C4-2B (cell line): ENCODE measurements around the gene RSPH9.
"Not testable (repeated sequence)": the region's sequence is repeated elsewhere in the genome, so short reads cannot be mapped to it uniquely, and the experiment has no call there.

ENCODE experiments used
- H3K27ac ChIP-seq: fragments of 450-650 bp; 2 replicates; pipeline ENCODE4 v1.5.1; 2017
- ZFX ChIP-seq: fragments of 450-650 bp; IDR thresholded peaks from 2 replicates; pipeline ENCODE4 v1.6.1; 2017
- TF ChIP-seq, protein P1 (sequence below): fragments of 450-650 bp; conservative IDR thresholded peaks from 2 replicates; pipeline ENCODE4 v1.5.1; 2017; ENCODE audit warnings: mild to moderate bottlenecking

Gene RSPH9

GRCh38 chr6:43629505-43630300 is 15.1 kb upstream of the RSPH9 start:
- TF ChIP-seq, protein P1, sequence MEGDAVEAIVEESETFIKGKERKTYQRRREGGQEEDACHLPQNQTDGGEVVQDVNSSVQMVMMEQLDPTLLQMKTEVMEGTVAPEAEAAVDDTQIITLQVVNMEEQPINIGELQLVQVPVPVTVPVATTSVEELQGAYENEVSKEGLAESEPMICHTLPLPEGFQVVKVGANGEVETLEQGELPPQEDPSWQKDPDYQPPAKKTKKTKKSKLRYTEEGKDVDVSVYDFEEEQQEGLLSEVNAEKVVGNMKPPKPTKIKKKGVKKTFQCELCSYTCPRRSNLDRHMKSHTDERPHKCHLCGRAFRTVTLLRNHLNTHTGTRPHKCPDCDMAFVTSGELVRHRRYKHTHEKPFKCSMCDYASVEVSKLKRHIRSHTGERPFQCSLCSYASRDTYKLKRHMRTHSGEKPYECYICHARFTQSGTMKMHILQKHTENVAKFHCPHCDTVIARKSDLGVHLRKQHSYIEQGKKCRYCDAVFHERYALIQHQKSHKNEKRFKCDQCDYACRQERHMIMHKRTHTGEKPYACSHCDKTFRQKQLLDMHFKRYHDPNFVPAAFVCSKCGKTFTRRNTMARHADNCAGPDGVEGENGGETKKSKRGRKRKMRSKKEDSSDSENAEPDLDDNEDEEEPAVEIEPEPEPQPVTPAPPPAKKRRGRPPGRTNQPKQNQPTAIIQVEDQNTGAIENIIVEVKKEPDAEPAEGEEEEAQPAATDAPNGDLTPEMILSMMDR, result no peak
- no peak for TF ChIP-seq ZFX
- peak overlapping the region; percentile 83 for H3K27ac ChIP-seq

DNA sequence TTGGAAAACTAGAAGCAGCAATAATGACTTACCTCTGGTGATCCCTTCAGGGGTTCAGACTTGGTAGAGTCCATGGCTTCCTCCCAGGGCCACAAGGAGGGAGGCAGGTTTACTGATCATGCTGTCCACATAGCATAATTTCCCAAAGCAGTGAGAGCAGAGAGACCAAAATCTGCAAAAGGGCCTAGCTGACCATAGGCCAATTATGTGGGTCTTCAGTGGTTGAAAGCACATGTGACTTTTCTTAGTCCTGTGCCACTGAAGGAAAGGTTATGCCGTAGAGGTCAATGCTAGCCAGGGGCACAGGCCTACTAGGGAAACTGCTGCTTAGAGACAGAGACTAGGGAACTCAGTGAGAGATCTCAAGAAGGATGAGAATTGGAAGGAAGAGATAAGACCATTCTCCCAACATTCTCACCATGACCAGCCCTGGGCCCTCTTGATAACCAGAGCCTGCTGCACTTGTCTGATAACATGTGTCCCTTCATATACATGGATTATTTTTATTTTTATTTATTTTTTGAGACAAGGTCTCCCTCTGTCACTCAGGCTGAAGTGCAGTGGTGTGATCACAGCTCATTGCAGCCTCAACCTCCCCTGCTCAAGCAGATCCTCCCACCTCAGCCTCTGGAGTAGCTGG is 13.7 kb upstream of the RSPH9 start:
- no peak for TF ChIP-seq ZFX
- TF ChIP-seq, protein P1, result no peak
- H3K27ac ChIP-seq, result peak overlapping the region; percentile 83

GRCh38 chr6:43633002-43633401 is 11.8 kb upstream of the RSPH9 start:
- not testable (repeated sequence) for H3K27ac ChIP-seq

- TF ChIP-seq ZFX, result no peak
- TF ChIP-seq, protein P1, result no peak
- peak overlapping the region; percentile 83 for H3K27ac ChIP-seq
These were observed 10.0 kb upstream of the RSPH9 start for GRCh38 chr6:43634702-43635303.

- peak; percentile 42; the same call in 1 of the 2 replicates for TF ChIP-seq ZFX
- TF ChIP-seq, protein P1, result no peak
- peak within 1 kb of the TSS; percentile 83 for H3K27ac ChIP-seq
These were observed 9.2 kb upstream of the RSPH9 start, which contains the start of gene MAD2L1BP for GRCh38 chr6:43635387-43636307. MAD2L1BP (plus strand) TSS chr6:43635840; CDS start chr6:43635876, 36 bp downstream.

DNA sequence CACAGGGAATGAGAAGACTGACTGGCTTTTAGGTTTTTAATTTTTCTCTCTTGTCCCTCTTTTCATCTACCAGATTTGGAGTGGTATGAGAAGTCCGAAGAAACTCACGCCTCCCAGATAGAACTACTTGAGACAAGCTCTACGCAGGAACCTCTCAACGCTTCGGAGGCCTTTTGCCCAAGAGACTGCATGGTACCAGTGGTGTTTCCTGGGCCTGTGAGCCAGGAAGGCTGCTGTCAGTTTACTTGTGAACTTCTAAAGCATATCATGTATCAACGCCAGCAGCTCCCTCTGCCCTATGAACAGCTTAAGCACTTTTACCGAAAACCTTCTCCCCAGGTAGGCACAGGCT is 8.6 kb upstream of the RSPH9 start:
- TF ChIP-seq, protein P1, result no peak
- TF ChIP-seq ZFX, result no peak
- peak overlapping the region; percentile 83 for H3K27ac ChIP-seq
